ENCODE measurements around the gene FAM78B.

DNA sequence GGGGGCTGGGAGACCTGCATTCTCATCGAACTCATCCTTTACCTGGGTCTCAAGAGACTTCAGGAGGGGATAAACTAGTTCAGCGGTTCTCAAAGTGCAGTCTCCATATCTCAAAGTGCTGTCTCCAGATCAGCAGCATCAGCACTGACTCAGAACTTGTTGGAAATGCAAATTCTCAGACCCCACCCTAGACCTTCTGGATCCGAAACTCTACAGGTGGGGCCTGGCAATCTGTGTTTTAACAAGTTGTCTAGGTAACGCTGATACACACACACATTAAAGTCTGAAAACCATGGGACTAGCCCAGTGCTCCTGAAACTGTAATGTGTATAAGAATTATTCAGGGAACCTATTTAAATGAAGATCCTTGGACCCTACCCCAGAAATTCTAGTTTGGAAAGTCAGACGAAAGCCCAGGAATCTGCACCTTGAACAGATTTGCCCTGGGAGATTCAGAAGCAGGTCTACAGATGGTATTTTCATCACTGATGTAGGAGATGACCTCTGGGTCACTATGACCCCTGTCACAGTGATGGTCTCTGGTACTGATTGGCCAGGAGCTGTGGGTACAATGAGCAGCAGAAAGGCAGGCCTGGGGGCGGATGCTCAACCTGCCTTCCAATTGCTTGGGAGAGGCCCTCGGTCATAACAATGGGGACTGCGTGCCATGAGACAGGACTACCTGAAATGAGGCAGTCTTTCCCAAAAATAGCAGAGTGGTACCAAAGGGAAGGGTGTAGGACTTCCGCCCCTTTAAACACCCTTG, 127.2 kb downstream of the FAM78B start:
- TF ChIP-seq, protein P1, sequence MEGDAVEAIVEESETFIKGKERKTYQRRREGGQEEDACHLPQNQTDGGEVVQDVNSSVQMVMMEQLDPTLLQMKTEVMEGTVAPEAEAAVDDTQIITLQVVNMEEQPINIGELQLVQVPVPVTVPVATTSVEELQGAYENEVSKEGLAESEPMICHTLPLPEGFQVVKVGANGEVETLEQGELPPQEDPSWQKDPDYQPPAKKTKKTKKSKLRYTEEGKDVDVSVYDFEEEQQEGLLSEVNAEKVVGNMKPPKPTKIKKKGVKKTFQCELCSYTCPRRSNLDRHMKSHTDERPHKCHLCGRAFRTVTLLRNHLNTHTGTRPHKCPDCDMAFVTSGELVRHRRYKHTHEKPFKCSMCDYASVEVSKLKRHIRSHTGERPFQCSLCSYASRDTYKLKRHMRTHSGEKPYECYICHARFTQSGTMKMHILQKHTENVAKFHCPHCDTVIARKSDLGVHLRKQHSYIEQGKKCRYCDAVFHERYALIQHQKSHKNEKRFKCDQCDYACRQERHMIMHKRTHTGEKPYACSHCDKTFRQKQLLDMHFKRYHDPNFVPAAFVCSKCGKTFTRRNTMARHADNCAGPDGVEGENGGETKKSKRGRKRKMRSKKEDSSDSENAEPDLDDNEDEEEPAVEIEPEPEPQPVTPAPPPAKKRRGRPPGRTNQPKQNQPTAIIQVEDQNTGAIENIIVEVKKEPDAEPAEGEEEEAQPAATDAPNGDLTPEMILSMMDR (conservative IDR thresholded peaks at IDR 0.05; ENCODE audit: low read depth, low read length): no peak
- TF ChIP-seq EZH2 (IDR thresholded peaks at IDR 0.05; ENCODE audit: borderline replicate concordance, low read depth, low read length, poor library complexity, severe bottlenecking): no peak
